GM18873 (cell line): Measurements from ENCODE around the gene ACKR3.

Experiments used
- ATAC-seq: cut with Tn5 transposase; IDR thresholded peaks from one replicate; pipeline ENCODE4 v1.9.1; 2021; ENCODE audit warnings: mild to moderate bottlenecking, moderate library complexity, moderate number of reproducible peaks; ENCODE audit not compliant: unreplicated experiment, low FRiP score

Gene ACKR3

GRCh38 chr2:236604575-236605344 lies 35.1 kb downstream of the ACKR3 start:
- no peak for ATAC-seq

GRCh38 chr2:236605345-236605734 lies 35.7 kb downstream of the ACKR3 start:
- no peak for ATAC-seq

GRCh38 chr2:236606023-236606422 lies 36.4 kb downstream of the ACKR3 start:
- no peak for ATAC-seq

- no peak for ATAC-seq
These were observed 38.0 kb downstream of the ACKR3 start for GRCh38 chr2:236607471-236608187.

- no peak for ATAC-seq
These were observed 38.5 kb downstream of the ACKR3 start for GRCh38 chr2:236608188-236608525.

GRCh38 chr2:236608710-236609109 lies 39.1 kb downstream of the ACKR3 start:
- ATAC-seq: no peak

- no peak for ATAC-seq
These were observed 41.6 kb downstream of the ACKR3 start for GRCh38 chr2:236610991-236611821.

GRCh38 chr2:236612737-236613136 lies 43.1 kb downstream of the ACKR3 start:
- ATAC-seq: no peak

- ATAC-seq: no peak
These were observed 44.0 kb downstream of the ACKR3 start for GRCh38 chr2:236613612-236614011.

- ATAC-seq: no peak
These were observed 44.9 kb downstream of the ACKR3 start for GRCh38 chr2:236614551-236614950.

GRCh38 chr2:236616031-236616430 lies 46.4 kb downstream of the ACKR3 start:
- ATAC-seq: no peak

- no peak for ATAC-seq
These were observed 47.0 kb downstream of the ACKR3 start for GRCh38 chr2:236616624-236617023.

- no peak for ATAC-seq
These were observed 47.7 kb downstream of the ACKR3 start for GRCh38 chr2:236617221-236617737.

GRCh38 chr2:236617796-236618195 lies 48.2 kb downstream of the ACKR3 start:
- no peak for ATAC-seq

- no peak for ATAC-seq
These were observed 48.7 kb downstream of the ACKR3 start for GRCh38 chr2:236618370-236618769.

- ATAC-seq: no peak
These were observed 50.4 kb downstream of the ACKR3 start for GRCh38 chr2:236619910-236620612.

GRCh38 chr2:236621786-236622185 lies 52.2 kb downstream of the ACKR3 start:
- ATAC-seq: no peak

- ATAC-seq: no peak
These were observed 52.6 kb downstream of the ACKR3 start for GRCh38 chr2:236622201-236622600.

GRCh38 chr2:236622660-236623059 lies 53.0 kb downstream of the ACKR3 start:
- no peak for ATAC-seq

- no peak for ATAC-seq
These were observed 54.2 kb downstream of the ACKR3 start for GRCh38 chr2:236623816-236624215.
